Thyroid gland (tissue), 4 donors: Measurements from ENCODE around the gene NIPSNAP3A. TPM values are rescaled to one million over a fixed set of nuclear protein-coding genes. Genes with fewer than 3 reads are reported as not detected.

Experiments used
- DNase-seq, 2 donors: peaks; one replicate each; pipeline ENCODE4 v3.0.0-alpha.2; 2019
- H3K27ac ChIP-seq, 3 donors: fragments of 200-600 bp; sonication (generic); 1 replicate in 2 of 3; 2 replicates in 1 of 3; pipeline ENCODE4 v1.5.1; 2016 to 2019; ENCODE audit warnings: mild to moderate bottlenecking in 1 of 3, moderate library complexity in 1 of 3
- H3K27me3 ChIP-seq: fragments of 200-600 bp; sonication (generic); one replicate; pipeline ENCODE4 v1.5.1; 2019
- H3K36me3 ChIP-seq, 2 donors: fragments of 200-600 bp; sonication (generic); one replicate each; pipeline ENCODE4 v1.5.1; 2016 to 2019
- H3K4me1 ChIP-seq, 2 donors: fragments of 200-600 bp; sonication (generic); one replicate each; pipeline ENCODE4 v1.5.1; 2017 to 2019
- H3K4me3 ChIP-seq, 3 donors: fragments of 200-600 bp; sonication (generic); replicated peaks in 1 of 3; 1 replicate in 2 of 3; 2 replicates in 1 of 3; pipeline ENCODE4 v1.5.1; 2016; ENCODE audit warnings: mild to moderate bottlenecking in 1 of 3
- H3K9me3 ChIP-seq: fragments of 200-600 bp; sonication (generic); one replicate; pipeline ENCODE4 v1.5.1; 2017
- POLR2A ChIP-seq, 2 donors: fragments of 450-650 bp; IDR thresholded peaks; one replicate each; pipeline ENCODE4 v1.6.1; 2017; ENCODE audit warnings: antibody characterized with exemption in 2 of 2, mild to moderate bottlenecking in 2 of 2, moderate library complexity in 1 of 2
- WGBS, 2 donors: methylation state at CpG; one replicate each; pipeline ENCODE4 v1.1.5; 2017; 5-methylcytosine and 5-hydroxymethylcytosine counted together
- intact Hi-C: fragments of 100-400 bp; cut with DNase I; formaldehyde crosslinking; loops from one replicate; pipeline ENCODE4 v1.15.1; 2023
- total RNA-seq, 4 donors: library from RNA; depleted of rRNA; stranded (reverse); fragments of >200 nt; gene quantifications; one replicate each; pipeline ENCODE4 v1.2.3, GENCODE V29; 2016
- TF ChIP-seq, protein P1 (sequence below), 6 experiments: fragments of 200-600 bp in 3 of 6; fragments of 450-650 bp in 3 of 6; sonication (generic) in 3 of 6; IDR thresholded peaks; one replicate each; pipeline ENCODE4 v1.5.1; 2016 to 2019; ENCODE audit warnings: antibody characterized with exemption in 6 of 6, mild to moderate bottlenecking in 2 of 6, inconsistent platforms in 1 of 6, moderate library complexity in 1 of 6

The NIPSNAP3A gene
- total RNA-seq, 4 donors from 2014 or later = 23.9 to 38.2 (median 28.8) TPM

DNA sequence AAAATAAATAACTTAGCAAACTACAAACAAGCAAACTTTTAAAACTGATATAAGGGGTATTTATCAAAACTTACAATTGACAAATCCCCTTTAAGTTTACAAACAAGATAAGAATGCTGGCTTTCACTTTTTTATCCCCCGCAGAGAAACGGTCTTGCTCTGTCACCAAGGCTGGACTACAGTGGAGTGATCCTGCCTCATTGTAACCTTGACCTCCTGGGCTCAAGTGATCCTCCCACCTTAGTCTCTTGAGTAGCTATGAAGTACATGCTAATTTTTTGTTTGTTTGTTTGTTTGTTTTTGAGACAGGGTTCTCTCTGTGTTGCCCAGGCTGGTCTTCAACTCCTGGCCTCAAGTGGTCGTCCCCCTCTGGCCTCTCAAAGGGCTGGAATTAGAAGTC is 9.0 kb upstream of the NIPSNAP3A start:
- H3K4me1 ChIP-seq = no peaks in the 10 kb centered on the region
- no peak overlapping the region for H3K27ac ChIP-seq
- intact Hi-C loops = no loop called here
- H3K9me3 ChIP-seq = no peaks in the 10 kb centered on the region
- DNase-seq = no peak
- H3K27me3 ChIP-seq = no peaks in the 10 kb centered on the region
- WGBS, 2 donors = 58 to 72% methylated on average over 3 of the region's 3 CpGs
- TF ChIP-seq, protein P1, sequence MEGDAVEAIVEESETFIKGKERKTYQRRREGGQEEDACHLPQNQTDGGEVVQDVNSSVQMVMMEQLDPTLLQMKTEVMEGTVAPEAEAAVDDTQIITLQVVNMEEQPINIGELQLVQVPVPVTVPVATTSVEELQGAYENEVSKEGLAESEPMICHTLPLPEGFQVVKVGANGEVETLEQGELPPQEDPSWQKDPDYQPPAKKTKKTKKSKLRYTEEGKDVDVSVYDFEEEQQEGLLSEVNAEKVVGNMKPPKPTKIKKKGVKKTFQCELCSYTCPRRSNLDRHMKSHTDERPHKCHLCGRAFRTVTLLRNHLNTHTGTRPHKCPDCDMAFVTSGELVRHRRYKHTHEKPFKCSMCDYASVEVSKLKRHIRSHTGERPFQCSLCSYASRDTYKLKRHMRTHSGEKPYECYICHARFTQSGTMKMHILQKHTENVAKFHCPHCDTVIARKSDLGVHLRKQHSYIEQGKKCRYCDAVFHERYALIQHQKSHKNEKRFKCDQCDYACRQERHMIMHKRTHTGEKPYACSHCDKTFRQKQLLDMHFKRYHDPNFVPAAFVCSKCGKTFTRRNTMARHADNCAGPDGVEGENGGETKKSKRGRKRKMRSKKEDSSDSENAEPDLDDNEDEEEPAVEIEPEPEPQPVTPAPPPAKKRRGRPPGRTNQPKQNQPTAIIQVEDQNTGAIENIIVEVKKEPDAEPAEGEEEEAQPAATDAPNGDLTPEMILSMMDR (IDR thresholded peaks at IDR 0.05) = no peak
- no peak for TF ChIP-seq POLR2A (IDR thresholded peaks at IDR 0.05)
- H3K4me3 ChIP-seq = no peak overlapping the region
- H3K36me3 ChIP-seq = no peaks in the 10 kb centered on the region

DNA sequence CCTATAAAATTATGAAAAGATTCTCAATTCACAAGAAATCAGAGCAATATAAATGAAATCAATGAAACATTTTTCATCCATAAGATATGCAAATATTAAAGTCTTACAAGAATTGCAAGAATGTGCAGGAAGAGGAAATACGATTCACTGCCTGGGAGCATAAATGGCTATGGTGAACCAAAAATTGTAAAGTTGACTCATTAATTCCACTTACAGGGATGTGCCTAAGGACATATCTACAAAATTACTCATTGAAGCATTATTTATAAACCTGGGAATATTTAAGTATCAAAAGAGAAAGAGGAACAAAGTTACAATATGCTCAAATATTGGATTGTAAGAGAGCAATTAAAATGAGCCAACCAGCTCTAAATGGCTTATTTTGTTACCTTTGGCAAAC is 6.9 kb upstream of the NIPSNAP3A start:
- Histone ChIP-seq H3K4me3 (no peak overlapping the region), H3K36me3 (no peaks in the 10 kb centered on the region), H3K27ac (no peak overlapping the region), H3K27me3 (no peaks in the 10 kb centered on the region), H3K4me1 (no peaks in the 10 kb centered on the region), H3K9me3 (no peaks in the 10 kb centered on the region)
- DNase-seq = no peak
- 64 to 76% methylated on average over 1 of the region's 1 CpG for WGBS, 2 donors
- intact Hi-C loops = no loop called here
- TF ChIP-seq, protein P1 (IDR thresholded peaks at IDR 0.05) = no peak
- no peak for TF ChIP-seq POLR2A (IDR thresholded peaks at IDR 0.05)

DNA sequence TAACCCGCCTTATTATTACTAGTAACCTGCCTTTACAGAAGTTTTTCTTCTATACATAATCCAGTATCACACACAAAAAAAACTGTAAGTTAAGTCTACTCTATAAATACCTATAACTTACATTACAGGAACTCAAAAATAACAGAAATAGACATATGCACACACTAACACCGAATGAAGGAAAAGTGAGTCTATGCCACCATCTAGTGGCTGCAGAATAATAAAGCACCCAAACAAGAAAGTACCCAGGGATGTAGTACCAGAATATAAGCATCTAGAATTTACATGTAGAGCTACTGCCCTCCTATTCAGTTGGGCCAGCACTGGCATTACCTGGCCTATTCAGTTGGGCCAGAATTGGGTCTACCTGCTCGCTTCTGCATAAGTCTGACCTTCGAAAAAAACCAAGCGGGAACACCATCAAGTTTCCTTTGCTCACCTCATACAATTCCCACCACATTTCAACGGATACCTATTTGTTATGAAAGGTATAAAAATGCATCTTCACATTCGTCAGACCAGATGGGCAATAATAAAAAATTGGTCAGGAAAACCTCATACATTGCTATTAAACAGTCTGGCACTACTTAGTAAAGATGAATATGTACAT is 4.0 kb upstream of the NIPSNAP3A start:
- H3K4me3 ChIP-seq = no peak overlapping the region
- intact Hi-C loops = no loop called here
- WGBS, 2 donors = 29 to 30% methylated on average over 7 of the region's 7 CpGs
- TF ChIP-seq POLR2A (IDR thresholded peaks at IDR 0.05) = no peak
- TF ChIP-seq, protein P1 (IDR thresholded peaks at IDR 0.05) = peak in 5 of 6 experiments; percentile 50 to 81 (median 64)
- no peaks in the 10 kb centered on the region for H3K27me3 ChIP-seq
- H3K9me3 ChIP-seq = no peaks in the 10 kb centered on the region
- peaks cover under 1 to 2% of the 10 kb centered on the region in 2 donors for H3K4me1 ChIP-seq
- no peaks in the 10 kb centered on the region for H3K36me3 ChIP-seq
- no peak overlapping the region for H3K27ac ChIP-seq
- no peak for DNase-seq

DNA sequence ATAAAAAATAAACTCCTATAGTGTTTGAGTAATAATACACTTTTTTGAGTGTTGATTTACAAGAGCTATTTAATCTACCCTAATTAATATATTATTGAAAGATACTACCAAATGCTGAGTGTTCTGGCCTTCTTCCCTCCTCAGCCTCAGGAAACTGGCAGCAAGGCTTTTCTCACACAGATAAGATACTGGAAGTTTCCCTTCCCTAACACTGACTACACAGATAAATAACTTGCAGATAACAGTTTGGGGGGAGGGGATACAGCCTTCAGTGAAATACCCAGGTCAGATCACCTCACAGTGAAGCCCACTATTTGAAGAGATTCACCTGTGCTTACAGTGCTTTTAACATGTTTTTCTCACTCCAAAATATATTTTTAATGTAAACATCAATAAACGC is 1.6 kb upstream of the NIPSNAP3A start:
- no peaks in the 10 kb centered on the region for H3K27me3 ChIP-seq
- no peak overlapping the region for H3K27ac ChIP-seq
- WGBS, 2 donors = 95% methylated on average over 1 of the region's 1 CpG
- DNase-seq = no peak
- TF ChIP-seq, protein P1 (IDR thresholded peaks at IDR 0.05) = no peak
- no peak for TF ChIP-seq POLR2A (IDR thresholded peaks at IDR 0.05)
- peaks cover 9 to 12% of the 10 kb centered on the region in 2 donors for H3K4me1 ChIP-seq
- no peaks in the 10 kb centered on the region for H3K9me3 ChIP-seq
- no peak overlapping the region for H3K4me3 ChIP-seq
- no peaks in the 10 kb centered on the region for H3K36me3 ChIP-seq
- intact Hi-C loops = no loop called here

DNA sequence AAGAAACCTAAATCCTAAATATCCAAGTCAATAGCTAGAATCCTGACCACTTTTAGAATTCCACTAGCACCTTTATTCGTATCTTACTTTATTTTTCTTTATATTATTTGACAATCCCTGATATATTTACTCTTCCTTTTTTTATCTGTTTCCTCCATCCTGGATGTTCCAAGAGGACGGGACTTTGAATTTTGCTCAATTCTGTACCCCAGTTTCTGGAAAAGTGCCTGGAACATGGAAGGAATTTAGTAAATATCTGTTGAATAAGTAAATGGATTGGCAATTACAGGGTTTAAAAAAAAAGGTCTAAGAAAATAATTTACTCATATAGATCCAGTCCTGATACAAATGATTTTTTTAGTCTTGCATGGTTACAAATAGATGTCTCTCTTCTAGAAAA is 1.2 kb upstream of the NIPSNAP3A start:
- 87 to 88% methylated on average over 2 of the region's 2 CpGs for WGBS, 2 donors
- Histone ChIP-seq H3K36me3 (no peaks in the 10 kb centered on the region), H3K9me3 (no peaks in the 10 kb centered on the region), H3K27ac (no peak overlapping the region), H3K4me3 (no peak overlapping the region), H3K4me1 (peaks cover 9 to 12% of the 10 kb centered on the region in 2 donors), H3K27me3 (no peaks in the 10 kb centered on the region)
- no peak for DNase-seq
- TF ChIP-seq, protein P1 (IDR thresholded peaks at IDR 0.05) = no peak
- no peak for TF ChIP-seq POLR2A (IDR thresholded peaks at IDR 0.05)
- intact Hi-C loops = no loop called here
